ENCODE measurements around the gene SNTB2.

Gene SNTB2

DNA sequence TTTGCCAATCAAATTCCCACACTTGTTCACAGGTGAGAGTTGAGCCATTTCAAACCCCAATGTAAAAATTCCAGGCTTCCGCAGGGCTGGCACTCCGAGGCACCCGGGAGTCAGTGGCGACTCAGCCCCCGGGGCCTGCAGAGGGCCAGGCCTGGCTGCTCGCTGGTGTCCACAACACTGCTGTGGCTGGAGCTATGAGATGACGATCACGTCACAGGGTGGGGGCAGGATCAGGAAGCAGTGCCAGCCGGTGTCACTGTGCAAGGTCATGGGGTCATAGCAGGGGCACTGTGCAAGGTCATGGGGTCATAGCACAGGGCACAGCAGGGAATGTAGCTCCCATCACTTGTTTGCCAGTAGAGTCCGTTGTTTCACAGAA lies 131.9 kb downstream of the SNTB2 start:
- no peak for DNase-seq (ENCODE audit: low read depth)

GRCh38 chr16:69319381-69319780 lies 132.4 kb downstream of the SNTB2 start:
- DNase-seq (ENCODE audit: low read depth): no peak

DNA sequence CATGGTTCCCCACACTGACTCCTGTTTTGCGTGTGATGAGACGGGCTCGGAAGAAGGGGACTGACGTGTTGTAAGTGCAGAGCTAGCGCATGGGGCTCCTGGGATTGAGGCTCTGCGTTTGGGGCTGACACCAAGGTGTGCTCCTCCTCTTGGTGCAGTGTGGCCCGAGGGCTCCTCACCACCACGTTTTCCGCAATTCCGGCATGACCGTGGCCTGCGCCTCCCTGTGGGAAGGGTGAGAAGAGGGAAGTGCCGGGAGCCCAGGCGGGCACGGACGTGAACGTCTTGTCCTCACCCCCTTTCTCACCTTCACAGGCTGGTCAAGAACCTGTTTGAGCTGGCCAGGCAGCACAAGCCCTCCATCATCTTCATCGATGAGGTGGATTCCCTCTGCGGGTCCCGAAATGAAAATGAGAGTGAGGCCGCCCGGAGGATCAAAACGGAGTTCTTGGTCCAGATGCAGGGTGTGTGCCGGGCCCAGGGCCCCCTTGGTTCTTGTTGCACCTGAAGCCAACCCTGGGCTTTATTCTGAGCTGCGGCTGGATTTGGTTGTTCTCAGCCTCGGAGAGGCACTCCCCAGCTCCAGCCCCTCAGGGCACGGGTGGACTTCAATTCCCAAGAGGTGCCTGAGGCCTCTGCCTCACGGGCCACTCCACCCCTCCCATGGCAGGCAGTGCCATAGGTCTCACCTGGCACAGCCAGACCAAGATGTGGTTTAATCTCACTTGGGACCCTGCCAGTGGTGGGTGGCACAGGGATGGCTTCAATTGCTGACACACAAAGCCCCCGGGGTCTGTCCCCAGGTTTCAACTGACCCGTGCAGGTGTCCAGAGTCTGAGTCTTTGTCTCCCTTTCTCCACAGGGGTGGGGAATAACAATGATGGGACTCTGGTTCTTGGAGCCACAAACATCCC lies 133.1 kb downstream of the SNTB2 start:
- no peak for DNase-seq (ENCODE audit: low read depth)

GRCh38 chr16:69320740-69321073 lies 133.7 kb downstream of the SNTB2 start:
- no peak for DNase-seq (ENCODE audit: low read depth)

GRCh38 chr16:69321080-69321479 lies 134.1 kb downstream of the SNTB2 start:
- DNase-seq (ENCODE audit: low read depth): no peak

- DNase-seq (ENCODE audit: low read depth): no peak
Measured at GRCh38 chr16:69322343-69322742, 135.4 kb downstream of the SNTB2 start.

GRCh38 chr16:69323415-69323814 lies 136.5 kb downstream of the SNTB2 start:
- DNase-seq (ENCODE audit: low read depth): no peak

GRCh38 chr16:69324013-69324531 lies 137.1 kb downstream of the SNTB2 start:
- no peak for DNase-seq (ENCODE audit: low read depth)

GRCh38 chr16:69324585-69325253 lies 137.8 kb downstream of the SNTB2 start:
- no peak for DNase-seq (ENCODE audit: low read depth)

DNA sequence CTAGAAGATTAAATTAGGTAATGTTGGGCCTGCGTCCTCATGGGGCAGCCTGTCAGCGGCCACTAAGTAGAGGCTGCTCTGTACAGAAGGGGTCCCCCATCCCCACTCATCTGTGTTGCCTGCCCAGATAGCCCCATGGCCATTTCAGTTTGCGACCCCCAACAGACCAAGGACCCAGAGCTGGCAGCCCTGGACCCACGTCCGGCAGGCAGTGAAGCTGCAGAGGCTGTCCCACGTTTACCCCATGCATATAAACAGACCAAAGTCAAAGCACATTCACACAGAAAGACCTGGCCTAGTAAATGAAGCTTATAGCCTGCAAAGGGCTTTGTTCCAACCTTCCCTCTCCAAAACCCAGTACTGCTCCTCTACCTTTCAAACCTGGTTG lies 138.8 kb downstream of the SNTB2 start:
- DNase-seq (ENCODE audit: low read depth): no peak

DNA sequence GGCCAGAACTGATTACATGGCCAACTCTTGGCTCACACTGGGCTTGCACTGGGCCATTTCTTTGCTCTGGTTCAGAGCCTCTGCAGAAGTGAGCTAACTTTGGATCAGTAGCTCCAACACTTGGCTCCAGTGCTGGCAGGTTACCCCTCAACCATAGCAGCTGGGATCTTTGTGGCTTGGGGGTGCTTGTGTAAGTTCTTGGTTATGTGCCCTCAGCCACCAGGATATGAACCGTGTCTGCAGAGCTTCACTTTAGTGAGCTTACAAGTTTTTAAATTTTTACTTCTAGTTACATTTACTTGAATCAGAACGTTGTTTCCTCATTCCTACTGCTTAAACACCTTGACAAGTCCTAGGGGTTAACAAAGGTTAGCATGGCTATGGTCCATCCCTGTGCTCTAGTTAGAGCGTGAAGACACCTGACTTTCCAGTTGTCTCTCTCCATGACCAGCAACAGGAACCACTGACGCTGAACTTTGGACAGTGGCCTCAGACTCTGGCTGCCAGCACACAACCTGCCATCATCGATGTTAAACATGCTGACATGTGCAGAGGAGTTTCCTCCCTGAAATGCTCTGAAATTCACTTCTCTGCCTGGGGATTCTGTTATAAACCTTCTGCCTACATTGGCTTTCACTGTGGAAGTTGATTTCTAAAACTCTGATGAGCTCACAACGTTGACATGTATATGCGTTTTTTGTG lies 139.4 kb downstream of the SNTB2 start:
- no peak for DNase-seq (ENCODE audit: low read depth)

- DNase-seq (ENCODE audit: low read depth): no peak
Measured at GRCh38 chr16:69327585-69328310, 140.8 kb downstream of the SNTB2 start.

DNA sequence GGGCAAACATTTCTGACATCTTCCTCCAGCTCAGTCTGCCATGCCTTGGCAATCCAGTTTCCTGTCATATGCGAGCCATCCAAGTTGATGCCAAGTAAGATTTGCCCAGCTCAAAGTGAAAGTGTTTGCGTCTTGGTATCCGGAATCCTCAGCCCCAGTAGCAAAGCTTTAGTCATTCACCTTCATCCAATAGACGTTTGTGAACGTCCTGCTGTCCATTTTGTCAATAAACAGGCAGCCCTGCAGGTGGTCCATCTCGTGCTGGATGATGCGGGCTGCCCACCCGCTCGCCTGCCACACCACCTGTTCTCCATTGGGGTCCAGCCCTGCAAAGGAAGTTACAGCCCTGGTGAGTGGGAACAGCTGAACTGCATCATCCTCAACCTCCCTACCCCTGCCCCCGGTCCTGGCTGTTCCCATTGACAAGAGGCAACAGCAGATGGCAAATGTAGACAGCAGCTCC lies 141.9 kb downstream of the SNTB2 start:
- DNase-seq (ENCODE audit: low read depth): no peak

- no peak for DNase-seq (ENCODE audit: low read depth)
Measured at GRCh38 chr16:69329369-69330285, 142.7 kb downstream of the SNTB2 start.

GRCh38 chr16:69330286-69331109 lies 143.5 kb downstream of the SNTB2 start, which contains the start of gene PDF:
Gene PDF (minus strand): TSS chr16:69330588. CDS start chr16:69330570, 18 bp downstream.
- DNase-seq (ENCODE audit: low read depth): peak; percentile 84

- no peak for DNase-seq (ENCODE audit: low read depth)
Measured at GRCh38 chr16:69334696-69335095, 147.7 kb downstream of the SNTB2 start.

DNA sequence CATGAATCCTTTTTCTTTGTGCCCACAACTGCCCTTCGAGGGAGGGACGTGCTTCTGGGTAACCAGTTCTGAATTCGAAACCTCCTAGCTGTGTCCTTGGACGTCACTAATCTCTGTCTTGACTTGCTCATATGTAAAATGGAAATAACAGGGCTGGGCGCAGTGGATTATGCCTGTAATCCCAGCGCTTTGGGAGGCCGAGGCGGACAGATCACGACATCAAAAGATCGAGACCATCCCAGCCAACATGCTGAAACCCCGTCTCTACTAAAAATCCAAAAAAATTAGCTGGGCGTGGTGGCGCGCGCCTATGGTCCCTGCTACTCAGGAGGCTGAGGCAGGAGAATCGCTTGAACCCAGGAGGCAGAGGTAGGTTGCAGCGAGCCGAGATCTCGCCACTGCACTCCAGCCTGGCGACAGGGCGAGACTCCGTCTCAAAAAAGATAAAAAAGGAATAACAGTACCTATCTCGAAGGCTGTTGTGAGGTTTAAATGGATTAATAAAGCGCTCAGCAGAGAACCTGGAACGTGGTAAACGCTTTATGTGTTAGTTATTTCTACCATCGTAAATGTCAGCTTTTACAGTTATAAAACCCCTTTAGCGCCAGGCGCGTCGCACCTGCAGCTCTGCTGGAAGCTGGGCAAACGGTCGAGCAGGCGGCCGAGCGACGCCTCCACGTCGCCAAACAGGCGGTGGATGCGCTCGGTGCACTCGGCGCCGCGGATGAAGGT lies 151.8 kb downstream of the SNTB2 start:
- DNase-seq (ENCODE audit: low read depth): no peak

DNA sequence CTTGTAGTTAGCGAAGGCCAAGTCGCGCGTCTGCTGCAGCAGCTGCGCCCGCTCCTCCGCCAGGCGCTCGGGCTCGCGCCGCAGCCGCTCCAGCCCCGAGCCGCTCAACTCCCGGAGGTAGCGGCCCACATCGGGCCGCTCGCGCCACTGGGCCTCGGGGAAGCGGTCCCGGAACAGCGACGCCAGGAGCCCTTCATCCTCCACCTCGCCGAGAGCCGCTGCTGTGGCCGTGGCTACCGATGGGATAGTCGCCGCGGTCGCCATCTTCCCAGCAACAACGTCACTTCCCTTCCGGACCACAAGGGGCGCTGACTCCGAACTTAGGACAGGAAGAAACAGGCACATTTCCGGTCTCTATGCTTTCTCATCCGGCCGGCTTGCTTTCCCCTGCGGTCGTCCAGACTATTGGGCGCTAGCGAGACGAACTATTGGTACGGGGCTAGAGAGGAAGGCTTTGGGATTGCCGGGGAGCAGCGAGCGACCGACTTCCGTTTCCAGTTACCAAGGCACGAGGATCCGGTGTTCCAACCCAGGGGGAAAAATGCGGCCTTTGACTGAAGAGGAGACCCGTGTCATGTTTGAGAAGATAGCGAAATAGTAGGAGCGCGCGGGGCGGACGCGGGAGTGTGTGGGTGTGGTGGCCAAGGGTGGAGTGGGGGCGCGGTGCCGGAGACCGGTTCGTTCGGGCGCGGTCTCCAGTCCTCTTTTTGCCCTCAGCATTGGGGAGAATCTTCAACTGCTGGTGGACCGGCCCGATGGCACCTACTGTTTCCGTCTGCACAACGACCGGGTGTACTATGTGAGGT lies 152.5 kb downstream of the SNTB2 start, which contains the start of the genes COG8 and NIP7:
Gene COG8 (minus strand): TSS at position 276 of the 806 bp plus-strand sequence. CDS start 12 bp downstream, at position 264.
Gene NIP7 (plus strand): TSS at position 484 of the 806 bp plus-strand sequence. CDS start 58 bp downstream, at position 542.
- DNase-seq (ENCODE audit: low read depth): peak; percentile 89

Measured in activated T-cell treated with anti-CD3 and anti-CD28 coated beads for 48 hours (primary cell).